ENCODE measurements around the gene CDIPT.
"Not testable (repeated sequence)": the region's sequence is repeated elsewhere in the genome, so short reads cannot be mapped to it uniquely, and the experiment has no call there.

Gene CDIPT

GRCh38 chr16:29894352-29894751, 31.3 kb upstream of the CDIPT start:
- DNase-seq, result no peak

- no peak for DNase-seq
Measured at GRCh38 chr16:29893553-29893952, 30.5 kb upstream of the CDIPT start.

GRCh38 chr16:29892458-29892813, 29.4 kb upstream of the CDIPT start:
- no peak for DNase-seq

GRCh38 chr16:29891525-29892457, 28.8 kb upstream of the CDIPT start:
- no peak for DNase-seq

- DNase-seq, result not testable (repeated sequence)
Measured at GRCh38 chr16:29889372-29889771, 26.3 kb upstream of the CDIPT start.

- no peak for DNase-seq
Measured at GRCh38 chr16:29883987-29884386, 21.0 kb upstream of the CDIPT start.

GRCh38 chr16:29881050-29881449, 18.0 kb upstream of the CDIPT start:
- DNase-seq, result no peak

- no peak for DNase-seq
Measured at GRCh38 chr16:29878172-29878571, 15.1 kb upstream of the CDIPT start.

- no peak for DNase-seq
Measured at GRCh38 chr16:29877266-29877961, 14.4 kb upstream of the CDIPT start.

GRCh38 chr16:29876594-29877249, 13.7 kb upstream of the CDIPT start:
- no peak for DNase-seq

GRCh38 chr16:29876217-29876593, 13.2 kb upstream of the CDIPT start:
- no peak for DNase-seq

GRCh38 chr16:29875206-29875605, 12.2 kb upstream of the CDIPT start:
- DNase-seq, result no peak

GRCh38 chr16:29873319-29873718, 10.3 kb upstream of the CDIPT start:
- no peak for DNase-seq

- DNase-seq, result no peak
Measured at GRCh38 chr16:29871822-29872546, 9.0 kb upstream of the CDIPT start.

- DNase-seq, result not testable (repeated sequence)
Measured at GRCh38 chr16:29869067-29869466, 6.0 kb upstream of the CDIPT start.

GRCh38 chr16:29868396-29869009, 5.5 kb upstream of the CDIPT start:
- DNase-seq, result peak in 1 of 2 experiments; percentile 14

GRCh38 chr16:29864205-29864604, 1.2 kb upstream of the CDIPT start:
- DNase-seq, result no peak

- no peak for DNase-seq
Measured at GRCh38 chr16:29863669-29863984, 601 bp upstream of the CDIPT start.

GRCh38 chr16:29862383-29862883, 593 bp downstream of the CDIPT start:
- no peak for DNase-seq

- DNase-seq, result no peak
Measured at GRCh38 chr16:29860218-29860617, 2.8 kb downstream of the CDIPT start.

GRCh38 chr16:29858974-29859373, 4.1 kb downstream of the CDIPT start:
- DNase-seq, result no peak

- no peak for DNase-seq
Measured at GRCh38 chr16:29858149-29858849, 4.7 kb downstream of the CDIPT start.

Measured in NCI-H446 (cell line).